ENCODE measurements around the gene PFKL.

The PFKL gene

GRCh38 chr21:44299458-44300261 is at the start of gene PFKL:
Gene PFKL (plus strand): TSS chr21:44300053. CDS start chr21:44300106, 53 bp downstream.
- peak; percentile 66 for DNase-seq

GRCh38 chr21:44253832-44254710 is 45.8 kb upstream of the PFKL start:
- DNase-seq, result no peak

GRCh38 chr21:44255511-44255981 is 44.3 kb upstream of the PFKL start:
- DNase-seq, result no peak

- no peak for DNase-seq
Measured at GRCh38 chr21:44258056-44258725, 41.7 kb upstream of the PFKL start.

GRCh38 chr21:44259082-44259705 is 40.7 kb upstream of the PFKL start:
- DNase-seq, result no peak

GRCh38 chr21:44260066-44260465 is 39.8 kb upstream of the PFKL start:
- DNase-seq, result no peak

- no peak for DNase-seq
Measured at GRCh38 chr21:44260791-44261631, 38.8 kb upstream of the PFKL start.

GRCh38 chr21:44261675-44262295 is 38.1 kb upstream of the PFKL start, which contains the start of gene DNMT3L:
Gene DNMT3L (minus strand): TSS chr21:44261897. CDS start chr21:44261259, 638 bp downstream.
- no peak for DNase-seq

- DNase-seq, result no peak
Measured at GRCh38 chr21:44262338-44263056, 37.4 kb upstream of the PFKL start.

- DNase-seq, result no peak
Measured at GRCh38 chr21:44263221-44263760, 36.6 kb upstream of the PFKL start.

- DNase-seq, result no peak
Measured at GRCh38 chr21:44263768-44264167, 36.1 kb upstream of the PFKL start.

- DNase-seq, result no peak
Measured at GRCh38 chr21:44265734-44266270, 34.1 kb upstream of the PFKL start.

GRCh38 chr21:44267655-44268142 is 32.2 kb upstream of the PFKL start:
- no peak for DNase-seq

- no peak for DNase-seq
Measured at GRCh38 chr21:44269090-44269489, 30.8 kb upstream of the PFKL start.

GRCh38 chr21:44271558-44272283 is 28.1 kb upstream of the PFKL start:
- DNase-seq, result no peak

GRCh38 chr21:44272284-44272858 is 27.5 kb upstream of the PFKL start:
- DNase-seq, result no peak

- DNase-seq, result no peak
Measured at GRCh38 chr21:44273046-44273445, 26.8 kb upstream of the PFKL start.

- no peak for DNase-seq
Measured at GRCh38 chr21:44275041-44275440, 24.8 kb upstream of the PFKL start.
